Activated CD8-positive, alpha-beta T cell treated with anti-CD3 and anti-CD28 coated beads for 36 hours (primary cell): ENCODE measurements around the gene TEKT5. TPM values are rescaled to one million over a fixed set of nuclear protein-coding genes. Genes with fewer than 3 reads are reported as not detected.

Experiments
- ATAC-seq: fragments of 200-7000 bp; cut with Tn5 transposase; one replicate; pipeline ENCODE4 v1.10.0; 2021; ENCODE audit warnings: mild to moderate bottlenecking, moderate library complexity
- CTCF ChIA-PET: fragments of 350-600 bp; sonication (Branson Sonifier 250); formaldehyde crosslinking; loops from one replicate; lab custom pipeline; 2021; ENCODE audit warnings: antibody characterized with exemption; lab: Charles Lee
- POLR2A ChIA-PET: fragments of 350-600 bp; sonication (Branson Sonifier 250); formaldehyde crosslinking; loops from one replicate; lab custom pipeline; 2021; ENCODE audit warnings: antibody characterized with exemption; lab: Charles Lee
- DNase-seq: peaks from one replicate; pipeline ENCODE4 v3.0.0-alpha.2; 2020
- H3K27ac Mint-ChIP-seq: one replicate; pipeline ENCODE4 v1.8.0; 2021; ENCODE audit warnings: mild to moderate bottlenecking, mixed read lengths
- H3K27me3 Mint-ChIP-seq: one replicate; pipeline ENCODE4 v1.8.0; 2021; ENCODE audit warnings: mixed read lengths
- H3K36me3 Mint-ChIP-seq: one replicate; pipeline ENCODE4 v1.8.0; 2021; ENCODE audit warnings: low read depth, mixed read lengths
- H3K4me1 Mint-ChIP-seq: one replicate; pipeline ENCODE4 v1.8.0; 2021; ENCODE audit warnings: low read depth, mixed read lengths
- H3K4me3 Mint-ChIP-seq: one replicate; pipeline ENCODE4 v1.8.0; 2021; ENCODE audit warnings: mild to moderate bottlenecking, moderate library complexity, mixed read lengths
- H3K9me3 Mint-ChIP-seq: one replicate; pipeline ENCODE4 v1.8.0; 2021; ENCODE audit warnings: mixed read lengths
- CTCF ChIP-seq: fragments of 200-600 bp; IDR thresholded peaks from one replicate; pipeline ENCODE4 v1.8.0; 2022; ENCODE audit warnings: antibody characterized with exemption, mild to moderate bottlenecking
- intact Hi-C: fragments of 100-400 bp; cut with micrococcal nuclease; formaldehyde crosslinking; loops from one replicate; pipeline ENCODE4 v1.10.0; 2022
- total RNA-seq, 2 experiments: library from RNA; stranded (reverse); gene quantifications; one replicate each; pipeline ENCODE4 v1.2.3, GENCODE V29; 2021

TEKT5 gene
- total RNA-seq, 2 experiments from 2014 or later = 0.16 to 0.43 TPM

DNA sequence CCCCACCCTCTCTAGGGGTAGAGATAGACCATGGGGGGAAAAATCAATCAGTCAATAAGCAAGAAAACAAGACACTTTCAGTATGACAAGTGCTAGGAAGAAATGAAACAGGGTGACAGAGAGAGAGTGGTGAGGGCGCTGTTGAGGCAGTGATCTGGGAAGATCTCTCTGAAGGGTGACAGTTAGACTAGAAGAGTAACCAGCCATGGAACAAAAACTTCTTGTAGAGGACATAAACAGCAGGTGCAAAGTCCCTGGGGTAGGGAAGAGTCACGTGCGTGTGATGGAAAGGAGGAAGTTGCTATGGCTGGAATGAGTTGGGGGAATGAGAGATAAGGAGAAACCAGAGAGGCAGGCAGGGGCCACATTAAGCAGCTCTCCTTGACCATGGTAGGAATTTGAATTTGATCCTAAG lies 97.5 kb downstream of the TEKT5 start:
- Mint-ChIP-seq H3K4me1 (no peaks in the 10 kb centered on the region), H3K27me3 (peaks cover 6% of the 10 kb centered on the region), H3K27ac (no peak overlapping the region), H3K9me3 (no peaks in the 10 kb centered on the region), H3K4me3 (no peak overlapping the region), H3K36me3 (no peaks in the 10 kb centered on the region)
- ChIA-PET CTCF (interaction anchor here (1.3 kb wide), 1 partner anchor 13 kb away, joined by 3 read pairs; no protein-coding TSS in a partner anchor), POLR2A (no interaction called here)
- no peak for DNase-seq
- no peak for TF ChIP-seq CTCF
- no peak for ATAC-seq
- intact Hi-C loops = no loop called here

DNA sequence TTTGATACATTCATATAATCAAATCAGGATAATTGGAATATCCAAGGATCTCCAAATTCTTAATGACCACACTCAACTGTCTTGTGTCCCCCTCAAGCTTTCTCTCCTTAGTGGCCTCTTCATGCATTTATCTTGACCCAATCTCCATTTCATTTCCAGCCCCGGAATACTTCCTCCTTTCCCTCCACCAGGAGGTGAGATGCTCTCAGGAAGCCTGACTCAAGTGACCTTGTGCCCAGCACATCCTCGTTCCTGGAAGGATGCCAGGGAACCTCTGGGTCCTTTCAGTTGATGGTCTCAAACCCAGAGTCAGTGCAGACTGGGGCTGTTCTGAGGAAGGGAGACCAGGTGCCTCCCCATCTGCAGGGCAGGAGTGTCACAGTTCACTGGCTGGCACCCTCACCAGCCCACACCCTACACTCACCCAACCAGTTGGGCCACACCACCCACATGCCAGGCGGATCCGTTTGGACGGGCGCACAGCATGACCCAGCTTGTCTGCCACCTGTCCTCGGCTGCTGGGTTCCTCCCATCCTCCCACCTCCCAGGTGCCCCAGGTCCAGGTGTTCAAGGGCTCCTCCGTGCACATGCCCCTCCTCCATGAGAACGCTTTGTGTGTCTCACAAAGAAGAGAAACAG lies 100.3 kb downstream of the TEKT5 start:
- H3K27ac Mint-ChIP-seq = no peak overlapping the region
- DNase-seq (no peak), ATAC-seq (no peak)
- peaks cover 6% of the 10 kb centered on the region for H3K27me3 Mint-ChIP-seq
- POLR2A ChIA-PET = no interaction called here
- H3K9me3 Mint-ChIP-seq = no peaks in the 10 kb centered on the region
- H3K36me3 Mint-ChIP-seq = no peaks in the 10 kb centered on the region
- H3K4me3 Mint-ChIP-seq = no peak overlapping the region
- intact Hi-C loops = no loop called here
- H3K4me1 Mint-ChIP-seq = no peaks in the 10 kb centered on the region
- TF ChIP-seq CTCF = no peak
- CTCF ChIA-PET = no interaction called here

DNA sequence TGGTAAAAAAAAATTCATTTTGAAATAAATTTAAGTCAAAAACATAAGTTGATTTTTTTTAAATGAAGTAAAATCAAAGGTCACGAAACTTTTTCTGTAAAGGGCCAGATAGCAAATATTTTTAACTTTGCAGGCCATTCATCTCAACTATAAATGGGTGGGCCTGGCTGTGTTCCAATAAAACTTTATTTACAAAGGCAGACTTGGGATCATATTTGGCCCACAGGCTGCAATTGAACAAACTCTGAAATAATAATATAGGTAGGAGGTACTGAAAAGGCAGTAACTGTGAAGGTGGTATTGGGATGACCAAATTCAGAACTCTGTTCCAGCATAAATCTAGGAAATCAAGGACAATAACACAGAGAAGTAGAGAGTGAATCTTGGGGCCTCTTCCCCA lies 102.1 kb downstream of the TEKT5 start:
- Mint-ChIP-seq H3K27me3 (peaks cover 8% of the 10 kb centered on the region), H3K9me3 (no peaks in the 10 kb centered on the region), H3K36me3 (no peaks in the 10 kb centered on the region), H3K4me3 (no peak overlapping the region), H3K4me1 (no peaks in the 10 kb centered on the region), H3K27ac (no peak overlapping the region)
- ATAC-seq (no peak), DNase-seq (no peak)
- TF ChIP-seq CTCF = no peak
- ChIA-PET POLR2A (no interaction called here), CTCF (no interaction called here)
- intact Hi-C loops = no loop called here

- H3K27me3 Mint-ChIP-seq = peaks cover 6% of the 10 kb centered on the region
- no peaks in the 10 kb centered on the region for H3K9me3 Mint-ChIP-seq
- no peak overlapping the region for H3K27ac Mint-ChIP-seq
- H3K36me3 Mint-ChIP-seq = no peaks in the 10 kb centered on the region
- no peaks in the 10 kb centered on the region for H3K4me1 Mint-ChIP-seq
- intact Hi-C loops = no loop called here
- no peak for TF ChIP-seq CTCF
- no peak overlapping the region for H3K4me3 Mint-ChIP-seq
- no peak for DNase-seq
- ChIA-PET CTCF (no interaction called here), POLR2A (no interaction called here)
- ATAC-seq = no peak
These were observed 104.4 kb downstream of the TEKT5 start for GRCh38 chr16:10590342-10590741.

DNA sequence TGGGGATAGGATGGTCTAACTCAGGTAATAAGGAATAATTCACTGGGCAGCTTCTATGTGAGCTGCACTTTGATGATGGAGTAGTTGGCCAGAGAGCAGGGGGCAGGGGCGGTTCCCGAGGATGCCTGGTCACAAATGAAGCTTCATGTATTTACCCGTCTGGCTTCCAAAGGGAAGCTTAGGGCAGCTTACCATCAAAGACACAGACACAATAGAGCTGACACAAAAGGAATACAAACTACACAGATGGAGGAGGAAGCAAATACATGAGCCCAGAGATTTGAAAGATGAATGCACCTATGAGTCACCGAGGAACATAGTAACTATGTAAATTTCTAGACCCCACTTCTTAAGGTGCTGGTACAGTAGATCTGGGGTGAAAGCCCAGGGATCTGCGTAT lies 105.6 kb downstream of the TEKT5 start:
- Mint-ChIP-seq H3K4me1 (no peaks in the 10 kb centered on the region), H3K27ac (no peak overlapping the region), H3K27me3 (peaks cover 6% of the 10 kb centered on the region), H3K9me3 (no peaks in the 10 kb centered on the region), H3K4me3 (no peak overlapping the region), H3K36me3 (no peaks in the 10 kb centered on the region)
- ChIA-PET POLR2A (no interaction called here), CTCF (no interaction called here)
- TF ChIP-seq CTCF = no peak
- intact Hi-C loops = no loop called here
- ATAC-seq = no peak
- no peak for DNase-seq
